ENCODE data around the gene ADAMTS17.

ADAMTS17 gene

GRCh38 chr15:99961011-99961441 is 380.7 kb downstream of the ADAMTS17 start:
- no peak for TF ChIP-seq ZNF274 (IDR thresholded peaks at IDR 0.05; ENCODE audit: low read depth, low read length)
- TF ChIP-seq SUZ12 (IDR thresholded peaks at IDR 0.05; ENCODE audit: extremely low read depth, insufficient read depth, insufficient read length), result no peak
- TF ChIP-seq YY1 (IDR thresholded peaks at IDR 0.05; ENCODE audit: insufficient read depth, insufficient read length), result no peak
- Histone ChIP-seq H3K27me3 (ENCODE audit: insufficient read depth, insufficient read length) (no peaks in the 10 kb centered on the region), H3K36me3 (ENCODE audit: insufficient read depth, insufficient read length, low read length) (no peaks in the 10 kb centered on the region), H3K4me3 (ENCODE audit: insufficient read length, low read depth) (no peak overlapping the region), H3K9ac (ENCODE audit: insufficient read length, low read depth) (no peak overlapping the region), H3K9me3 (ENCODE audit: insufficient read depth, low read length) (peaks cover 15% of the 10 kb centered on the region; the same call in 1 of the 2 replicates), H3K4me1 (ENCODE audit: insufficient read depth, insufficient read length) (peaks cover under 1% of the 10 kb centered on the region)
- DNase-seq (ENCODE audit: low read depth, low spot score), result no peak

GRCh38 chr15:99959326-99959725 is 382.4 kb downstream of the ADAMTS17 start:
- Histone ChIP-seq H3K4me1 (ENCODE audit: insufficient read depth, insufficient read length) (peaks cover 7% of the 10 kb centered on the region), H3K9ac (ENCODE audit: insufficient read length, low read depth) (no peak overlapping the region), H3K9me3 (ENCODE audit: insufficient read depth, low read length) (peaks cover 15% of the 10 kb centered on the region; the same call in 1 of the 2 replicates), H3K4me3 (ENCODE audit: insufficient read length, low read depth) (no peak overlapping the region), H3K27me3 (ENCODE audit: insufficient read depth, insufficient read length) (no peaks in the 10 kb centered on the region), H3K36me3 (ENCODE audit: insufficient read depth, insufficient read length, low read length) (no peaks in the 10 kb centered on the region)
- no peak for DNase-seq (ENCODE audit: low read depth, low spot score)
- TF ChIP-seq SUZ12 (IDR thresholded peaks at IDR 0.05; ENCODE audit: extremely low read depth, insufficient read depth, insufficient read length) (no peak), YY1 (IDR thresholded peaks at IDR 0.05; ENCODE audit: insufficient read depth, insufficient read length) (no peak), ZNF274 (IDR thresholded peaks at IDR 0.05; ENCODE audit: low read depth, low read length) (no peak)

DNA sequence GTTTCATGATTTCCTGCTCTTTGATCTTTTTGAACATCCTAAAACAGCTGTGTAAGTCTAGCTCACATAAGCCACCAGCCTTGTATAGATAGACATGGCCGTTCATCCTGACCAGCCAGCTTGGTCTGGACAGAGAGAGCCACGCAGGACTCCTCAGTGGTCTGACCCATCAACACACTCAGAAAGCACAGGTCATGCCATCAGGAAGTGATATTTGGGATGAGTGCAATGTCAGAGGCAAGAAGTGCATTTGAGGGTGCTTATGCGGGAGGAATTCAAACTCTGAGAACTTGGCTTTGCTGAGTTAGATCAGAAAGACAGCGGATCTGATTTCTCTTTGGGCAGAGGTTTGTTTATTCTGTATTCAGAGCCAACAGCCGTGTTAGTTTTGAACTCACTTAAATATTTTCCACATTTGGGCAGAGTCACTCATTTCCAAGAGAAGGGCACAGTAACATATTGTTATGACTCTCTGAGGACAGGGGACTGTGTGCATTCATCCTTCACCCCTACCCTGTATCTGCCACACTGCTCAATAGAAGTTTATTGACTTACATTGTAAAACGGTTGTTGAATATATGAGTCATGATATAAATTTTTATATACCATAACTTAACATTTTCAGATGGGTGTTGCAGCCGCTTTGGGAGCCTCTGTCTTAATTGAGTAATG is 383.2 kb downstream of the ADAMTS17 start:
- DNase-seq (ENCODE audit: low read depth, low spot score), result no peak

GRCh38 chr15:99957642-99958013 is 384.1 kb downstream of the ADAMTS17 start:
- Histone ChIP-seq H3K27me3 (ENCODE audit: insufficient read depth, insufficient read length) (no peaks in the 10 kb centered on the region), H3K36me3 (ENCODE audit: insufficient read depth, insufficient read length, low read length) (no peaks in the 10 kb centered on the region), H3K9ac (ENCODE audit: insufficient read length, low read depth) (no peak overlapping the region), H3K9me3 (ENCODE audit: insufficient read depth, low read length) (peaks cover 6% of the 10 kb centered on the region; the same call in 1 of the 2 replicates), H3K4me1 (ENCODE audit: insufficient read depth, insufficient read length) (peaks cover 11% of the 10 kb centered on the region), H3K4me3 (ENCODE audit: insufficient read length, low read depth) (no peak overlapping the region)
- no peak for DNase-seq (ENCODE audit: low read depth, low spot score)
- no peak for TF ChIP-seq SUZ12 (IDR thresholded peaks at IDR 0.05; ENCODE audit: extremely low read depth, insufficient read depth, insufficient read length)
- no peak for TF ChIP-seq ZNF274 (IDR thresholded peaks at IDR 0.05; ENCODE audit: low read depth, low read length)
- no peak for TF ChIP-seq YY1 (IDR thresholded peaks at IDR 0.05; ENCODE audit: insufficient read depth, insufficient read length)

More for the DNA sequence above, 383.2 kb downstream of the ADAMTS17 start:
- H3K27me3 ChIP-seq (ENCODE audit: insufficient read depth, insufficient read length), result no peaks in the 10 kb centered on the region
- H3K4me1 ChIP-seq (ENCODE audit: insufficient read depth, insufficient read length), result peaks cover 11% of the 10 kb centered on the region
- peaks cover 9% of the 10 kb centered on the region; the same call in 1 of the 2 replicates for H3K9me3 ChIP-seq (ENCODE audit: insufficient read depth, low read length)
- no peak overlapping the region for H3K4me3 ChIP-seq (ENCODE audit: insufficient read length, low read depth)
- H3K36me3 ChIP-seq (ENCODE audit: insufficient read depth, insufficient read length, low read length), result no peaks in the 10 kb centered on the region
- no peak overlapping the region for H3K9ac ChIP-seq (ENCODE audit: insufficient read length, low read depth)
- no peak for TF ChIP-seq SUZ12 (IDR thresholded peaks at IDR 0.05; ENCODE audit: extremely low read depth, insufficient read depth, insufficient read length)
- no peak for TF ChIP-seq ZNF274 (IDR thresholded peaks at IDR 0.05; ENCODE audit: low read depth, low read length)
- TF ChIP-seq YY1 (IDR thresholded peaks at IDR 0.05; ENCODE audit: insufficient read depth, insufficient read length), result no peak

DNA sequence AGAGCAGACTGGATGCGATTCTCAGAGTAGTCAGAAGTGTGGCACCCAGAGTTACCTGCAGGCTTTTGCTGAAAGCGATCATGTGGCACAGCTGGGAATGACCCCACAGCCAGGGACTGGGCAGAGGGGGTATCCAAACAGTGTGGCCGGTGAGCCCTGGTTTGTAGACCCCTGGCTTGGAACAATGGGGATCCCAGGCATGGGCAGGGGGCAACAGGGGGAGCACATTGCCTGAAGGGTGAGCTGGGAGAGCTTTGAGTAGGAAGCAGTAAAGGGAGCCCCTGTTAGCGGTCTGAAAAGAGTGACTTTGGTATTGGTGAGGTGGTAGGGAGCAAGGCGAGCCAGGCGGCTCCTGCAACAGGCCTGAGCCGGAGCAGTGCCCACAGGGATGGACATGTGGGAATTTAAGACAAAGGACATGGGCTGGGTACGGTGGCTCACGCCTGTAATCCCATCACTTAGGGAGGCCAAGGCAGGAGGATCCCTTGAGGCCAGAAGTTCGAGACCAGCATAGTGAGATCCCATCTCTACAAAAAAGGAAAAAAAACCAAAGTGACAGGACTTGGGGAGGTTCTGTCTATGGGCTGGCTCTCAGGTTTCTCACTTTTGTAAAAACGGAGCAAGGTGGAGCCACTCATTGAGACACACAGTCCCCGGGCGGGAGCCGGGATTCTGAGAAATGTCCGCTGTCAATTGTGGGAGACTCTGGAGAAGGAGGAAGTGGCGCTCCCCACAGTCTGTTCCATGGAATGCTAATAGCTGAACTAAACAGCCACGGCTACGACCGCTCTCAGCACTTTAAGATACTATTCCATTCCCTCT is 384.7 kb downstream of the ADAMTS17 start:
- DNase-seq (ENCODE audit: low read depth, low spot score), result no peak
- H3K9me3 ChIP-seq (ENCODE audit: insufficient read depth, low read length), result 0 out of 2 replicates have a peak, but pooled peaks cover under 1% of the 10 kb centered on the region
- H3K4me3 ChIP-seq (ENCODE audit: insufficient read length, low read depth), result no peak overlapping the region
- H3K36me3 ChIP-seq (ENCODE audit: insufficient read depth, insufficient read length, low read length), result no peaks in the 10 kb centered on the region
- H3K4me1 ChIP-seq (ENCODE audit: insufficient read depth, insufficient read length), result peaks cover 11% of the 10 kb centered on the region
- H3K27me3 ChIP-seq (ENCODE audit: insufficient read depth, insufficient read length), result no peaks in the 10 kb centered on the region
- H3K9ac ChIP-seq (ENCODE audit: insufficient read length, low read depth), result no peak overlapping the region
- TF ChIP-seq ZNF274 (IDR thresholded peaks at IDR 0.05; ENCODE audit: low read depth, low read length) (no peak), YY1 (IDR thresholded peaks at IDR 0.05; ENCODE audit: insufficient read depth, insufficient read length) (no peak), SUZ12 (IDR thresholded peaks at IDR 0.05; ENCODE audit: extremely low read depth, insufficient read depth, insufficient read length) (no peak)

GRCh38 chr15:99956022-99956775 is 385.6 kb downstream of the ADAMTS17 start:
- no peak for DNase-seq (ENCODE audit: low read depth, low spot score)
- Histone ChIP-seq H3K4me1 (ENCODE audit: insufficient read depth, insufficient read length) (peaks cover 11% of the 10 kb centered on the region), H3K4me3 (ENCODE audit: insufficient read length, low read depth) (no peak overlapping the region), H3K9ac (ENCODE audit: insufficient read length, low read depth) (no peak overlapping the region), H3K36me3 (ENCODE audit: insufficient read depth, insufficient read length, low read length) (no peaks in the 10 kb centered on the region), H3K9me3 (ENCODE audit: insufficient read depth, low read length) (no peaks in the 10 kb centered on the region), H3K27me3 (ENCODE audit: insufficient read depth, insufficient read length) (no peaks in the 10 kb centered on the region)
- TF ChIP-seq YY1 (IDR thresholded peaks at IDR 0.05; ENCODE audit: insufficient read depth, insufficient read length), result no peak
- TF ChIP-seq SUZ12 (IDR thresholded peaks at IDR 0.05; ENCODE audit: extremely low read depth, insufficient read depth, insufficient read length), result no peak
- no peak for TF ChIP-seq ZNF274 (IDR thresholded peaks at IDR 0.05; ENCODE audit: low read depth, low read length)
